ENCODE measurements around the gene CCDC27. TPM values are rescaled to one million over a fixed set of nuclear protein-coding genes. Genes with fewer than 3 reads are reported as not detected.

The CCDC27 gene
- total RNA-seq, 1 donor from 2014 or later, result not detected

- Histone ChIP-seq H4K20me1 (ENCODE audit: insufficient read depth, low read length) (no peaks in the 10 kb centered on the region), H3K27ac (ENCODE audit: low read depth, low read length) (no peak overlapping the region), H3K4me1 (ENCODE audit: insufficient read depth, low read length) (peaks cover 7% of the 10 kb centered on the region), H3K79me2 (ENCODE audit: insufficient read depth, low read length) (no peaks in the 10 kb centered on the region), H3K4me3 (ENCODE audit: insufficient read depth, low read depth, low read length) (no peak overlapping the region), H3K36me3 (ENCODE audit: insufficient read depth, low read length) (no peaks in the 10 kb centered on the region), H2AFZ (ENCODE audit: low read depth, low read length) (no peak overlapping the region), H3K9ac (ENCODE audit: low read length) (no peak overlapping the region), H3K4me2 (ENCODE audit: low read length) (no peak overlapping the region), H3K27me3 (ENCODE audit: insufficient read depth, low read length) (peaks cover 4% of the 10 kb centered on the region), H3K9me3 (ENCODE audit: insufficient read depth, low read depth, low read length) (no peaks in the 10 kb centered on the region)
- no peak overlapping the region for H3K4me3 Mint-ChIP-seq (ENCODE audit: unreplicated experiment)
- no peaks in the 10 kb centered on the region for H3K9me3 Mint-ChIP-seq (ENCODE audit: unreplicated experiment)
- FAIRE-seq (no peak), DNase-seq (ENCODE audit: low read depth) (no peak)
- no peak for TF ChIP-seq EZH2 (IDR thresholded peaks at IDR 0.05; ENCODE audit: insufficient read depth, low read length)
- TF ChIP-seq, protein P1, sequence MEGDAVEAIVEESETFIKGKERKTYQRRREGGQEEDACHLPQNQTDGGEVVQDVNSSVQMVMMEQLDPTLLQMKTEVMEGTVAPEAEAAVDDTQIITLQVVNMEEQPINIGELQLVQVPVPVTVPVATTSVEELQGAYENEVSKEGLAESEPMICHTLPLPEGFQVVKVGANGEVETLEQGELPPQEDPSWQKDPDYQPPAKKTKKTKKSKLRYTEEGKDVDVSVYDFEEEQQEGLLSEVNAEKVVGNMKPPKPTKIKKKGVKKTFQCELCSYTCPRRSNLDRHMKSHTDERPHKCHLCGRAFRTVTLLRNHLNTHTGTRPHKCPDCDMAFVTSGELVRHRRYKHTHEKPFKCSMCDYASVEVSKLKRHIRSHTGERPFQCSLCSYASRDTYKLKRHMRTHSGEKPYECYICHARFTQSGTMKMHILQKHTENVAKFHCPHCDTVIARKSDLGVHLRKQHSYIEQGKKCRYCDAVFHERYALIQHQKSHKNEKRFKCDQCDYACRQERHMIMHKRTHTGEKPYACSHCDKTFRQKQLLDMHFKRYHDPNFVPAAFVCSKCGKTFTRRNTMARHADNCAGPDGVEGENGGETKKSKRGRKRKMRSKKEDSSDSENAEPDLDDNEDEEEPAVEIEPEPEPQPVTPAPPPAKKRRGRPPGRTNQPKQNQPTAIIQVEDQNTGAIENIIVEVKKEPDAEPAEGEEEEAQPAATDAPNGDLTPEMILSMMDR (IDR thresholded peaks at IDR 0.05; ENCODE audit: insufficient read depth, low read depth, low read length), result no peak
- H3K27ac Mint-ChIP-seq (ENCODE audit: unreplicated experiment), result no peak overlapping the region
- peaks cover 2% of the 10 kb centered on the region for H3K4me1 Mint-ChIP-seq (ENCODE audit: low read depth, unreplicated experiment)
- peaks cover 24% of the 10 kb centered on the region for H3K27me3 Mint-ChIP-seq (ENCODE audit: low read depth, unreplicated experiment)
- no peaks in the 10 kb centered on the region for H3K36me3 Mint-ChIP-seq (ENCODE audit: low read depth, unreplicated experiment)
Measured at GRCh38 chr1:3768811-3769390, 16.7 kb downstream of the CCDC27 start.

DNA sequence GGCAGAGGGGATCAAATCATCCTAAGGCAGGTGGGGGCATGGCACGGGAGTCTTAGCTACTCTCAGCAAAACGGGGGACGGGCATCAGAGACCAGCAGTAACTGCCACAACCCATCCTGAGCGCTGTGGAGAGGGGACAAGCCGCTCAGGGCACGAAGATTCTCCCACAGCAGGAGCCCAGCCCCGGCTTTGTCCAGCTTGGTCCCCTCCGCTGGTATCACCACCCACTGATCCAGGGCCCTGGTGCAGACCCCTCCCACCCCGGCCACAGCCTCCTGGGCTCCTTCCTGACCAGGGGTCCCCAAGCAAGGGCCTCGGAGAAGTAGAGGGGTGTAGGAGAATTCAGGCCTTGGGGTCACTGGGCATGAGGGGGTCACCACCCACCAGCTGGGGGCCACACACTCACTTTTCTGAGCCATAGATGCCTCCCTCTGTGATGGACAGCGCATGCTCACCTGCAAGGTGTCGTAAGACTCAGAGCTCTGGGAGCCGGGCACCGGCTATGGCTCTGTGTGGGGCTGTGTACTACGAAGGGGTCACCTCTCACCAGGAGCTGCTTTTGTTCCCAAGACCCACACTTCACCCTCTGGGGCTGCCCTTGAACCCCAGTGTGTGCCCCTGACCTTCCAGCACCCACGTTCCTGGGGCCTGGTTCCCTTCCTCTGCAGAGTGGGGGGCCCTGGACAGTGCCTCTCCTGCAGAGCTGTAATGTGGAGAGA, 18.0 kb downstream of the CCDC27 start:
- Mint-ChIP-seq H3K4me3 (ENCODE audit: unreplicated experiment) (no peak overlapping the region), H3K27me3 (ENCODE audit: low read depth, unreplicated experiment) (peaks cover 17% of the 10 kb centered on the region), H3K27ac (ENCODE audit: unreplicated experiment) (no peak overlapping the region), H3K9me3 (ENCODE audit: unreplicated experiment) (no peaks in the 10 kb centered on the region), H3K4me1 (ENCODE audit: low read depth, unreplicated experiment) (peaks cover 6% of the 10 kb centered on the region), H3K36me3 (ENCODE audit: low read depth, unreplicated experiment) (no peaks in the 10 kb centered on the region)
- Histone ChIP-seq H3K79me2 (ENCODE audit: insufficient read depth, low read length) (no peaks in the 10 kb centered on the region), H3K4me3 (ENCODE audit: insufficient read depth, low read depth, low read length) (no peak overlapping the region), H3K27ac (ENCODE audit: low read depth, low read length) (no peak overlapping the region), H4K20me1 (ENCODE audit: insufficient read depth, low read length) (no peaks in the 10 kb centered on the region), H3K36me3 (ENCODE audit: insufficient read depth, low read length) (no peaks in the 10 kb centered on the region), H2AFZ (ENCODE audit: low read depth, low read length) (no peak overlapping the region), H3K4me1 (ENCODE audit: insufficient read depth, low read length) (peaks cover 11% of the 10 kb centered on the region), H3K9ac (ENCODE audit: low read length) (no peak overlapping the region), H3K27me3 (ENCODE audit: insufficient read depth, low read length) (peaks cover 3% of the 10 kb centered on the region), H3K4me2 (ENCODE audit: low read length) (no peak overlapping the region), H3K9me3 (ENCODE audit: insufficient read depth, low read depth, low read length) (no peaks in the 10 kb centered on the region)
- no peak for FAIRE-seq
- TF ChIP-seq, protein P1 (IDR thresholded peaks at IDR 0.05; ENCODE audit: insufficient read depth, low read depth, low read length), result no peak
- no peak for TF ChIP-seq EZH2 (IDR thresholded peaks at IDR 0.05; ENCODE audit: insufficient read depth, low read length)
- no peak for DNase-seq (ENCODE audit: low read depth)
